ENCODE results near the gene BIVM. TPM values are rescaled to one million over a fixed set of nuclear protein-coding genes. Genes with fewer than 3 reads are reported as not detected.

BIVM gene
- total RNA-seq, 3 donors from 2014 or later = 15.2 to 29.6 (median 27.2) TPM

- H3K36me3 ChIP-seq = peaks cover 7% of the 10 kb centered on the region
- H3K4me3 ChIP-seq = no peak overlapping the region
- no peak overlapping the region for H3K27ac ChIP-seq
- no peak for DNase-seq (ENCODE audit: low spot score in 2 of 2)
- TF ChIP-seq CTCF (IDR thresholded peaks at IDR 0.05) (no peak), POLR2A (IDR thresholded peaks at IDR 0.05) (no peak), POLR2AphosphoS5 (IDR thresholded peaks at IDR 0.05) (no peak)
- no peaks in the 10 kb centered on the region for H3K4me1 ChIP-seq
- intact Hi-C loops (cut with DNase I; ENCODE audit: low total_unique reads) = no loop called here
- no peaks in the 10 kb centered on the region for H3K27me3 ChIP-seq
- no peaks in the 10 kb centered on the region for H3K9me3 ChIP-seq
These were observed 57.6 kb downstream of the BIVM start for GRCh38 chr13:102856557-102856956.

GRCh38 chr13:102862624-102863210 is 63.8 kb downstream of the BIVM start:
- no peak for TF ChIP-seq POLR2A (IDR thresholded peaks at IDR 0.05)
- TF ChIP-seq POLR2AphosphoS5 (IDR thresholded peaks at IDR 0.05) = no peak
- no peak for TF ChIP-seq CTCF (IDR thresholded peaks at IDR 0.05)
- no peak overlapping the region for H3K4me3 ChIP-seq
- no peaks in the 10 kb centered on the region for H3K9me3 ChIP-seq
- peaks cover 19% of the 10 kb centered on the region for H3K36me3 ChIP-seq
- H3K27me3 ChIP-seq = no peaks in the 10 kb centered on the region
- no peaks in the 10 kb centered on the region for H3K4me1 ChIP-seq
- no peak overlapping the region for H3K27ac ChIP-seq
- DNase-seq (ENCODE audit: low spot score in 2 of 2) = no peak
- intact Hi-C loops (cut with DNase I; ENCODE audit: low total_unique reads) = no loop called here

GRCh38 chr13:102863590-102863989 is 64.7 kb downstream of the BIVM start:
- intact Hi-C loops (cut with DNase I; ENCODE audit: low total_unique reads) = no loop called here
- no peak overlapping the region for H3K4me3 ChIP-seq
- no peak for DNase-seq (ENCODE audit: low spot score in 2 of 2)
- TF ChIP-seq POLR2A (IDR thresholded peaks at IDR 0.05) = no peak
- TF ChIP-seq CTCF (IDR thresholded peaks at IDR 0.05) = no peak
- no peak for TF ChIP-seq POLR2AphosphoS5 (IDR thresholded peaks at IDR 0.05)
- H3K27me3 ChIP-seq = no peaks in the 10 kb centered on the region
- H3K36me3 ChIP-seq = peaks cover 18% of the 10 kb centered on the region
- H3K27ac ChIP-seq = no peak overlapping the region
- H3K9me3 ChIP-seq = no peaks in the 10 kb centered on the region
- no peaks in the 10 kb centered on the region for H3K4me1 ChIP-seq

GRCh38 chr13:102868366-102868936 is 69.5 kb downstream of the BIVM start:
- H3K27ac ChIP-seq = no peak overlapping the region
- no peaks in the 10 kb centered on the region for H3K9me3 ChIP-seq
- H3K4me3 ChIP-seq = no peak overlapping the region
- peaks cover 8% of the 10 kb centered on the region for H3K36me3 ChIP-seq
- intact Hi-C loops (cut with DNase I; ENCODE audit: low total_unique reads) = no loop called here
- TF ChIP-seq POLR2AphosphoS5 (IDR thresholded peaks at IDR 0.05) (no peak), POLR2A (IDR thresholded peaks at IDR 0.05) (no peak), CTCF (IDR thresholded peaks at IDR 0.05) (no peak)
- H3K27me3 ChIP-seq = no peaks in the 10 kb centered on the region
- H3K4me1 ChIP-seq = no peaks in the 10 kb centered on the region
- no peak for DNase-seq (ENCODE audit: low spot score in 2 of 2)

- Histone ChIP-seq H3K4me3 (no peak overlapping the region), H3K36me3 (peaks cover 12% of the 10 kb centered on the region), H3K27ac (no peak overlapping the region), H3K4me1 (no peaks in the 10 kb centered on the region), H3K27me3 (no peaks in the 10 kb centered on the region), H3K9me3 (no peaks in the 10 kb centered on the region)
- intact Hi-C loops (cut with DNase I; ENCODE audit: low total_unique reads) = no loop called here
- no peak for DNase-seq (ENCODE audit: low spot score in 2 of 2)
- TF ChIP-seq CTCF (IDR thresholded peaks at IDR 0.05) = no peak
- TF ChIP-seq POLR2A (IDR thresholded peaks at IDR 0.05) = no peak
- TF ChIP-seq POLR2AphosphoS5 (IDR thresholded peaks at IDR 0.05) = no peak
These were observed 71.2 kb downstream of the BIVM start for GRCh38 chr13:102869948-102870676.

Data from breast epithelium (tissue), 4 donors.